OCI-LY7 (cell line): ENCODE data around the gene TBC1D32. TPM values are rescaled to one million over a fixed set of nuclear protein-coding genes. Genes with fewer than 3 reads are reported as not detected.

Experiments used
- BruUV-seq: library from RNA; stranded (reverse); fragments of 400-500 nt; replicated peaks from 2 replicates; lab custom pipeline; 2021; lab: Mats Ljungman, UMichigan
- CTCF ChIA-PET: fragments of 300-600 bp; sonication (Branson Sonifier 250); formaldehyde crosslinking; loops from one replicate; lab custom pipeline; 2022; ENCODE audit warnings: antibody characterized with exemption; ENCODE audit not compliant: unreplicated experiment; lab: Charles Lee
- POLR2A ChIA-PET: fragments of 300-600 bp; sonication (Branson Sonifier 250); formaldehyde crosslinking; loops from one replicate; lab custom pipeline; 2022; ENCODE audit warnings: antibody characterized with exemption; lab: Charles Lee
- DNase-seq: peaks from one replicate; pipeline ENCODE4 v3.0.0-alpha.2; 2015; ENCODE audit warnings: low spot score
- H2AFZ ChIP-seq: fragments of 200-600 bp; sonication (generic), shearing (Covaris generic); 2 replicates; pipeline ENCODE4 v1.6.1; 2014; ENCODE audit warnings: mild to moderate bottlenecking, antibody characterized with exemption, low read length, moderate library complexity
- H3K27ac ChIP-seq: fragments of 200-600 bp; sonication (generic); 2 replicates; pipeline ENCODE4 v1.5.1; 2014; ENCODE audit warnings: mixed run types, low read depth, mild to moderate bottlenecking, moderate library complexity, low read length, inconsistent platforms; ENCODE audit not compliant: poor library complexity, severe bottlenecking
- H3K36me3 ChIP-seq: fragments of 200-600 bp; sonication (generic); 2 replicates; pipeline ENCODE4 v1.6.1; 2014; ENCODE audit warnings: mild to moderate bottlenecking, antibody characterized with exemption, low read length, moderate library complexity, mixed read lengths; ENCODE audit not compliant: insufficient read depth
- H3K4me1 ChIP-seq: fragments of 200-600 bp; sonication (generic); 2 replicates; pipeline ENCODE4 v1.5.1; 2014; ENCODE audit warnings: mild to moderate bottlenecking, low read length; ENCODE audit not compliant: insufficient read depth, poor library complexity, severe bottlenecking
- H3K4me2 ChIP-seq: fragments of 200-600 bp; sonication (generic); 2 replicates; pipeline ENCODE4 v1.6.1; 2014; ENCODE audit warnings: mild to moderate bottlenecking, low read length
- H3K4me3 ChIP-seq: fragments of 200-600 bp; sonication (generic); 2 replicates; pipeline ENCODE4 v1.5.1; 2014; ENCODE audit warnings: mild to moderate bottlenecking, low read depth, low read length; ENCODE audit not compliant: poor library complexity, severe bottlenecking
- H3K79me2 ChIP-seq: fragments of 200-600 bp; sonication (generic); 2 replicates; pipeline ENCODE4 v1.6.1; 2016; ENCODE audit warnings: low read depth, mild to moderate bottlenecking, low read length, moderate library complexity, mixed read lengths; ENCODE audit not compliant: insufficient read depth
- H3K9me2 ChIP-seq: fragments of 200-600 bp; sonication (generic); 2 replicates; pipeline ENCODE4 v1.6.1; 2016; ENCODE audit warnings: mild to moderate bottlenecking, low read length, mixed read lengths; ENCODE audit not compliant: insufficient read depth
- H3K9me3 ChIP-seq: fragments of 200-600 bp; sonication (generic); 2 replicates; pipeline ENCODE4 v1.6.1; 2014; ENCODE audit warnings: mild to moderate bottlenecking, mixed run types, low read length, mixed read lengths
- H4K20me1 ChIP-seq: fragments of 200-600 bp; sonication (generic); 2 replicates; pipeline ENCODE4 v1.6.1; 2014; ENCODE audit warnings: mild to moderate bottlenecking, antibody characterized with exemption, low read length, moderate library complexity, mixed read lengths; ENCODE audit not compliant: insufficient read depth
- EZH2phosphoT487 ChIP-seq: fragments of 200-600 bp; sonication (generic); IDR thresholded peaks from 2 replicates; pipeline ENCODE4 v1.6.1; 2018; ENCODE audit warnings: low read depth, borderline replicate concordance, mild to moderate bottlenecking, mixed run types, antibody characterized with exemption, low read length, moderate library complexity, mixed read lengths
- intact Hi-C: fragments of 100-400 bp; cut with micrococcal nuclease; formaldehyde crosslinking; loops from one replicate; pipeline ENCODE4 v1.10.0; 2022; ENCODE audit not compliant: unreplicated experiment
- total RNA-seq, 2 experiments: library from RNA; depleted of rRNA in 1 of 2; stranded (reverse); fragments of >200 nt in 1 of 2; shearing (Covaris generic) in 1 of 2; gene quantifications; 2 replicates each; pipeline ENCODE4 v1.2.3, GENCODE V29; 2014 to 2022
- TF ChIP-seq, protein P1 (sequence below): fragments of 200-600 bp; sonication (generic); conservative IDR thresholded peaks from 2 replicates; pipeline ENCODE4 v1.5.1; 2014; ENCODE audit warnings: mild to moderate bottlenecking, antibody characterized with exemption, low read length, moderate library complexity, mixed read lengths

Gene TBC1D32
- total RNA-seq, 2 experiments from 2014 or later, result 3.8 to 5.1 TPM

DNA sequence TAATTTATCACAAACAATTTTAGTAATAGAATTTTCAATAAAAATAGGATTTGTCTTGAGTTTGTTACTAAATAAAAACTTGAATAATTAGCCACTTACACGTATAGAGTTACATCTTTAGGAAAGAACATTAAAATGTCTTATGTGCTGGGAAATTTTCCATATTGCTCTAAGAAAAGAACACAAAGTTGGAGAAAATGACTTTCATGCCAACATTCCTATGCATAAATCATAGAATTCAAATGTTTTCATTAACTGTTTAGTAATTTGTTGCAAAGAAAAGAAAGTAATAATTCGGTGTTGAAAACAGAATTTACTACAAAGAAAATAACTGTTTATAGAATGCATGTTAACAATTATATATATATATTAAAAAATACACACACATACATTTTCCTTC is 4.7 kb upstream of the TBC1D32 start:
- Histone ChIP-seq H3K27ac (no peak overlapping the region), H3K4me2 (no peak overlapping the region), H3K9me3 (no peaks in the 10 kb centered on the region), H3K79me2 (no peaks in the 10 kb centered on the region), H3K9me2 (no peaks in the 10 kb centered on the region), H2AFZ (no peak overlapping the region), H3K4me3 (no peak overlapping the region), H4K20me1 (no peaks in the 10 kb centered on the region), H3K36me3 (no peaks in the 10 kb centered on the region), H3K4me1 (peaks cover 3% of the 10 kb centered on the region)
- BruUV-seq, result no TSS peak
- intact Hi-C loops, result no loop called here
- ChIA-PET CTCF (no interaction called here), POLR2A (interaction anchor here (0.7 kb wide), 1 partner anchor 663 kb away, joined by 3 read pairs; no protein-coding TSS in a partner anchor)
- TF ChIP-seq, protein P1, sequence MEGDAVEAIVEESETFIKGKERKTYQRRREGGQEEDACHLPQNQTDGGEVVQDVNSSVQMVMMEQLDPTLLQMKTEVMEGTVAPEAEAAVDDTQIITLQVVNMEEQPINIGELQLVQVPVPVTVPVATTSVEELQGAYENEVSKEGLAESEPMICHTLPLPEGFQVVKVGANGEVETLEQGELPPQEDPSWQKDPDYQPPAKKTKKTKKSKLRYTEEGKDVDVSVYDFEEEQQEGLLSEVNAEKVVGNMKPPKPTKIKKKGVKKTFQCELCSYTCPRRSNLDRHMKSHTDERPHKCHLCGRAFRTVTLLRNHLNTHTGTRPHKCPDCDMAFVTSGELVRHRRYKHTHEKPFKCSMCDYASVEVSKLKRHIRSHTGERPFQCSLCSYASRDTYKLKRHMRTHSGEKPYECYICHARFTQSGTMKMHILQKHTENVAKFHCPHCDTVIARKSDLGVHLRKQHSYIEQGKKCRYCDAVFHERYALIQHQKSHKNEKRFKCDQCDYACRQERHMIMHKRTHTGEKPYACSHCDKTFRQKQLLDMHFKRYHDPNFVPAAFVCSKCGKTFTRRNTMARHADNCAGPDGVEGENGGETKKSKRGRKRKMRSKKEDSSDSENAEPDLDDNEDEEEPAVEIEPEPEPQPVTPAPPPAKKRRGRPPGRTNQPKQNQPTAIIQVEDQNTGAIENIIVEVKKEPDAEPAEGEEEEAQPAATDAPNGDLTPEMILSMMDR, result no peak
- no peak for TF ChIP-seq EZH2phosphoT487
- no peak for DNase-seq

DNA sequence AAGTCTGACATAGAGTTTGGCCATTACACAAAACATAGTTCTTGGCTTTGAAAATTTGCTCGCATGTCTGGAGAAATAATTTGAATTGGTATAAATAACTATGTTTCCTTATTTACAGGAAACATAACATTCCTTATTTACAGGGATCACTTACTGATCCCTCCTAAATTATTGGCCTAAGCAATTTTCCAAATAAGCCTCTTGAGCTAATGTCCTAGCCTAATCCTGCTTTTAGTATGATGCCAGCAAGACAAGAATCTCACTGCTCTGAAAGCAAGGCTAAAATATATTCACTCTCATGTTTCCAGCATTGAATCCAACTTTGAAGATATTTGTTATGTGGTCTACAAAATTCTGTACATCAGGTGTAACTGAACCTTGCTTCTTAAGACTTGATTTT is 4.1 kb upstream of the TBC1D32 start:
- H3K9me2 ChIP-seq, result no peaks in the 10 kb centered on the region
- H3K9me3 ChIP-seq, result no peaks in the 10 kb centered on the region
- H2AFZ ChIP-seq, result no peak overlapping the region
- ChIA-PET CTCF (no interaction called here), POLR2A (interaction anchor here (0.7 to 1.1 kb wide), 2 partner anchors 21 to 662 kb away, joined by 3 read pairs; no protein-coding TSS in a partner anchor)
- H3K4me1 ChIP-seq, result peaks cover 3% of the 10 kb centered on the region
- H3K4me2 ChIP-seq, result no peak overlapping the region
- no peak overlapping the region for H3K27ac ChIP-seq
- no peaks in the 10 kb centered on the region for H3K79me2 ChIP-seq
- no peaks in the 10 kb centered on the region for H4K20me1 ChIP-seq
- no peak for TF ChIP-seq EZH2phosphoT487
- TF ChIP-seq, protein P1, result no peak
- BruUV-seq, result no TSS peak
- H3K4me3 ChIP-seq, result no peak overlapping the region
- H3K36me3 ChIP-seq, result no peaks in the 10 kb centered on the region
- DNase-seq, result no peak
- intact Hi-C loops, result no loop called here
